Retinal pigment epithelial cell (primary cell): ENCODE data around the gene SHISAL1.

Experiments
- DNase-seq: peaks from one replicate; pipeline ENCODE4 v3.0.0-alpha.2; 2010; ENCODE audit warnings: low read depth
- H3K4me3 ChIP-seq: 2 replicates; pipeline ENCODE4 v1.5.1; 2011; ENCODE audit warnings: mild to moderate bottlenecking, low read length, control low read depth, moderate library complexity
- CTCF ChIP-seq: conservative IDR thresholded peaks from 2 replicates; pipeline ENCODE4 v1.5.1; 2011; ENCODE audit warnings: low read depth, low read length, control low read depth, inconsistent platforms

SHISAL1 gene

GRCh38 chr22:44299124-44299523 is 13.6 kb downstream of the SHISAL1 start:
- no peak overlapping the region for H3K4me3 ChIP-seq
- DNase-seq, result no peak
- TF ChIP-seq CTCF, result no peak

GRCh38 chr22:44298406-44299091 is 14.2 kb downstream of the SHISAL1 start:
- no peak overlapping the region for H3K4me3 ChIP-seq
- TF ChIP-seq CTCF, result no peak
- DNase-seq, result no peak

GRCh38 chr22:44297470-44298061 is 15.2 kb downstream of the SHISAL1 start:
- DNase-seq, result no peak
- no peak for TF ChIP-seq CTCF

GRCh38 chr22:44295406-44295805 is 17.3 kb downstream of the SHISAL1 start:
- TF ChIP-seq CTCF, result no peak
- no peak overlapping the region for H3K4me3 ChIP-seq
- DNase-seq, result no peak

More at GRCh38 chr22:44297470-44298061, 15.2 kb downstream of the SHISAL1 start:
- H3K4me3 ChIP-seq, result no peak overlapping the region

GRCh38 chr22:44293876-44294275 is 18.9 kb downstream of the SHISAL1 start:
- no peak for DNase-seq
- no peak for TF ChIP-seq CTCF

GRCh38 chr22:44293034-44293433 is 19.7 kb downstream of the SHISAL1 start:
- DNase-seq, result no peak
- no peak for TF ChIP-seq CTCF
- H3K4me3 ChIP-seq, result no peak overlapping the region

More at GRCh38 chr22:44293876-44294275, 18.9 kb downstream of the SHISAL1 start:
- no peak overlapping the region for H3K4me3 ChIP-seq

- H3K4me3 ChIP-seq, result no peak overlapping the region
- no peak for DNase-seq
- TF ChIP-seq CTCF, result no peak
Observed at GRCh38 chr22:44292521-44292920, 20.2 kb downstream of the SHISAL1 start.
